Subcutaneous adipose tissue (tissue), 4 donors: ENCODE data around the gene MIA. TPM values are rescaled to one million over a fixed set of nuclear protein-coding genes. Genes with fewer than 3 reads are reported as not detected.

ENCODE experiments used
- total RNA-seq, 4 donors: library from RNA; depleted of rRNA; stranded (reverse); fragments of >200 nt; gene quantifications; one replicate each; pipeline ENCODE4 v1.1.0, GENCODE V29; 2016
- TF ChIP-seq, protein P1 (sequence below): fragments of 450-650 bp; IDR thresholded peaks from one replicate; pipeline ENCODE4 v1.5.1; 2016; ENCODE audit warnings: low read depth, mild to moderate bottlenecking, control low read depth, antibody characterized with exemption, moderate library complexity

MIA gene
- total RNA-seq, 4 donors from 2014 or later, result not detected

DNA sequence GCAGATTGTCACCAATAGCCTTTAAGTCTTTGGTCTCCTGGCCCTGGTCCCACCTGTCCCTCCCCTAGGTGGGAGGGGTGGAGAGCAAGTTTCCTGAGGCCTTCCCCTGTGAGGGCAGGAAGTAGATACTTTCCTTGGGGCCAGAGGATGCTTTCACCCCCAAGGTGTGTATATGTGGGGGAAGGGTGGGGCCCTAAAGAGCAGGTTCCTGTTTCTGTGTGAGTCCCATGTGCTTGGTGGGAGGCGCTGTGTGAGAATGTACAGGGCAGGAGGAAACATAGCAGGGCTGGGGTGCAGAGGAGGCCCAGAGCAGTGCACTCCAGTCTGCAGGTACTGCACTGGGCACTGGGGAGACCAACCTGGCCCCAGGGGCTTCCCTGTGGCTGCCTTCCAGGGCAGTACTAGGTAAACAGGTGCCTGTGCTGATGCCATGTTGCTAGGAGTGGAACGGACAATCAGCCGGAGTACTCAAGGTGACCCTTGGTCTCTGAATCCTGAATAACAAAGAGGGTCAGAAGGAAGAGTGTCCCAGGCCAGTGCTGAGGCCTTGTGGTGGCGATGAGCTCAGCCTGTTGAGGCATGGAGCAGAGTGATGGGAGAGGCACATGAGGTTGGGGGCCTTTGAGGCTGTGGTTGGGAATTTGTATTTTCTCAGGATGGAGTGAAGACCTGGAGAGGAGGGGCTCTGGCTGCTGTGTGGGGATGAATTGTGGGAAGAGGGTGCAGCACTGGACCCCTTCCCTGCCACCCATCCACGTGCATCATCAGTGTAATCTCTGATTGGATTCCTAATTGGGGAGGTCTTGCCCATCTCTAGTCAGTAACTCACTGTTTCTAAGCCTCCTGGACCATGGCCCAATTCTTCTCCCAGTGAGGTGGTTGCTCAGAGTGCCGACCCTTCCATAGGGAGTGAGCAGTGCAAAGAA lies 28.8 kb downstream of the MIA start:
- TF ChIP-seq, protein P1, sequence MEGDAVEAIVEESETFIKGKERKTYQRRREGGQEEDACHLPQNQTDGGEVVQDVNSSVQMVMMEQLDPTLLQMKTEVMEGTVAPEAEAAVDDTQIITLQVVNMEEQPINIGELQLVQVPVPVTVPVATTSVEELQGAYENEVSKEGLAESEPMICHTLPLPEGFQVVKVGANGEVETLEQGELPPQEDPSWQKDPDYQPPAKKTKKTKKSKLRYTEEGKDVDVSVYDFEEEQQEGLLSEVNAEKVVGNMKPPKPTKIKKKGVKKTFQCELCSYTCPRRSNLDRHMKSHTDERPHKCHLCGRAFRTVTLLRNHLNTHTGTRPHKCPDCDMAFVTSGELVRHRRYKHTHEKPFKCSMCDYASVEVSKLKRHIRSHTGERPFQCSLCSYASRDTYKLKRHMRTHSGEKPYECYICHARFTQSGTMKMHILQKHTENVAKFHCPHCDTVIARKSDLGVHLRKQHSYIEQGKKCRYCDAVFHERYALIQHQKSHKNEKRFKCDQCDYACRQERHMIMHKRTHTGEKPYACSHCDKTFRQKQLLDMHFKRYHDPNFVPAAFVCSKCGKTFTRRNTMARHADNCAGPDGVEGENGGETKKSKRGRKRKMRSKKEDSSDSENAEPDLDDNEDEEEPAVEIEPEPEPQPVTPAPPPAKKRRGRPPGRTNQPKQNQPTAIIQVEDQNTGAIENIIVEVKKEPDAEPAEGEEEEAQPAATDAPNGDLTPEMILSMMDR, result no peak

DNA sequence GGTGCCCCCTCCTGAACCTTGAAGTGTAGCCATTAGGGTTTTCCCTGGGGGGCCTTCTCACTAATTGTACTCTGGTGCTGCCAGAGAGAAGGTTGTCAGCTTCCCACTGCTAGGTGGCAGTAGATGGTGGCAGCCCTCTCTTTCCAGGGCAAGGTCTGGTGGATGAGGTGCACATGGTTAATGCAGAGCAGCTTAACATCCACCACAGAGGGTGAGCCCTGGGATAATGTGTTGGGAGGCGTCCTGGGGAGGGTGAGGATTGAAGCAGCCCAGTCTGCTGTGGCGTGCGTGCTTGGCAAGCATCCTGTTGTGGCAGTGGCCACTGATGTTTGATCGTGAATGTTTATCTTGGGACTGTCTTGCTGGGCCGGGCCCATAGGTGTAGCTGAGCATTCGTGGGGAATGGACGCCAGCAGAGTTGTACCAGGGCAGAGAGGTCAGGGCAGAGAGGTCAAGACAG lies 29.5 kb downstream of the MIA start:
- TF ChIP-seq, protein P1, result no peak

DNA sequence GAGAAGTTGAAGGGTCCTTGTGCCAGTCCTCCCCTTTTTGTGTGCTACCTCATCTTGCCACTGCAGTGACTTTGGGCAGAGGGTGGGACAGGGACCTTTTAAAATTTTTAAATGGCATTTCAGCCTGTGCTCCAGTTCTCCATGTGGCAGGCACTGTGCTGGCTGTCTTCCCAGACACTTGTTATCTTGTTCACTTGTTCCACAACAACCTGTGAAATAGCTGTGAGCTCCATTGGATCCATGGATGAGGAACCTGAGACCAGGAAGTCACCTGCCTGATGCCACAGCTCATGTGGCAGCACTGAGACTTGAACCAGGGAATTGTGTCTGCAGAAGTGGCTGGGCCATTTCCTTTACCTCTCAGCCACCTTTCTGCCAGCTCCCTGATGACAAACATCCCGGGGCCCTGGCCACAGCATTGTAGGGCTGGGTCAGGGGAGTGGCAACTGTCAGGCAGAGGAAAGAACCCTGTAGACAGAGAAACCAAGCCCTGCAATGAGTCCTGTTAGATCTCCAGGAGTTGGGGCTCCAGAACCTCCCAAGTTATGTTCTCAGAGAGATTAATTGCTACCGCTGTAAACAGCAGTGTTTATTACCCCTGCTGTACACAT lies 30.0 kb downstream of the MIA start:
- TF ChIP-seq, protein P1, result no peak

DNA sequence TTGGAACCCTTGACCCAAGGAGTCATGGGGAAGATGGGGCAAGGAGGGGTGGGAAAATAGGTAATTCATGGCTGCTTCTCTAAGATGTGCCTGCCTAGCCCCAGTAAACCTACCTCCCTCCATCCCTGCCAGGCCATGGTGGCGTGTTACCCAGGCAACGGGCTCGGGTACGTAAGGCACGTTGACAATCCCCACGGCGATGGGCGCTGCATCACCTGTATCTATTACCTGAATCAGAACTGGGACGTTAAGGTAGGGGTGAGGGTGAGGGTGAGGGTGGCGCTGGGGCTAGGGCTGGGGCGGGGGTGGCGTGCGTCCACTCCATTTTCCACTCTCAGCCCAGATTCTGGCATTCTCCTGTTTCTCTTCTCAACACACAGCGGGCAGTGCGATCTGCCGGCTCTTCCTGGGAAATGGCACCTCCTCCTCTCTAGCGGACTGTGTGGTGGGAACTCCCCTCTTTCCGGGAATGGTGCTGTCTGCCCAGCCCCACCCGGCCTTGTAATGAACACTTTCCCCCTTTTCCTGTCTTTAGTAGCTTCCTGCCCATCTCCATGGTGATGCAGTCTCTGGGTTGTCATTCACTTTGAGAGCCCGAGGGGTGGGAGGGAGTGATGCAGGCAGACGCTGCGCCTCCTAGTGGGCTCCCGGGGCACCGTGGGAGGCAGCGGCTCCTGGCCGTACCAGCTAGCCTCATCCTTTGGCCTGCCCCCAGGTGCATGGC lies 31.3 kb downstream of the MIA start:
- TF ChIP-seq, protein P1, result no peak

DNA sequence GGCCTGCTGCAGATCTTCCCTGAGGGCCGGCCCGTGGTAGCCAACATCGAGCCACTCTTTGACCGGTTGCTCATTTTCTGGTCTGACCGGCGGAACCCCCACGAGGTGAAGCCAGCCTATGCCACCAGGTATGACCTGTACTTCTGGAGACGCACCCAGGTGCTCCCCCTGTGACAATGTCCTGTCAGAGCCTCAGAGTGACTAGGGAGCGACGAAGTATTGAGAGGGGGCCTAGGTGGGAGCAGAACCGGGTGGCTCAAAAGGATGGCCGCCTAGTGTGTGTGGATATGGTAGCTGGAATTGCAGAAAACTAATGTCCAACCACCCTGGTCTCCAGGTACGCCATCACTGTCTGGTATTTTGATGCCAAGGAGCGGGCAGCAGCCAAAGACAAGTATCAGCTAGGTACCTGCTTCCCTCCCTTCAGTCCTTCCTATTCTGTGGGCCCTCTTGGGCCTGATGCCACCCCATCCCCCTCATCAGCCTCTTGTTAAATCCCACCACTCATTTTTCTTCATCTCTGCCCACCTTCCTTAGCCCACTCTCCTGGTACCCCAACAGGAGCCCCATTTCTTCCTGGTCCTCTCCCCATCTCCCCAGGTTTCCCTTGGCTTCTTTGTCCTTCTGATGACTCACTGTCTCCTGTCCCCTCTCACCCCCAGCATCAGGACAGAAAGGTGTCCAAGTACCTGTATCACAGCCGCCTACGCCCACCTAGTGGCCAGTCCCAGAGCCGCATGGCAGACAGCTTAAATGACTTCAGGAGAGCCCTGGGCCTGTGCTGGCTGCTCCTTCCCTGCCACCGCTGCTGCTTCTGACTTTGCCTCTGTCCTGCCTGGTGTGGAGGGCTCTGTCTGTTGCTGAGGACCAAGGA lies 32.1 kb downstream of the MIA start:
- TF ChIP-seq, protein P1, result no peak

DNA sequence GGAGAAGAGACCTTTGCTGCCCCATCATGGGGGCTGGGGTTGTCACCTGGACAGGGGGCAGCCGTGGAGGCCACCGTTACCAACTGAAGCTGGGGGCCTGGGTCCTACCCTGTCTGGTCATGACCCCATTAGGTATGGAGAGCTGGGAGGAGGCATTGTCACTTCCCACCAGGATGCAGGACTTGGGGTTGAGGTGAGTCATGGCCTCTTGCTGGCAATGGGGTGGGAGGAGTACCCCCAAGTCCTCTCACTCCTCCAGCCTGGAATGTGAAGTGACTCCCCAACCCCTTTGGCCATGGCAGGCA lies 32.7 kb downstream of the MIA start:
- TF ChIP-seq, protein P1, result no peak
